ENCODE results near the gene SSTR3. TPM values are rescaled to one million over a fixed set of nuclear protein-coding genes. Genes with fewer than 3 reads are reported as not detected.

Gene SSTR3
- total and polyA plus RNA-seq, 2 of the 4 experiments (the other 2 are of a cell fraction): under 0.01 to 0.07 TPM

- peak overlapping the region; percentile 89 for H2AK9ac ChIP-seq (replicated peaks; ENCODE audit: low read depth, low read length, poor library complexity)
- H3K9me1 ChIP-seq (ENCODE audit: insufficient read depth, low read length): peaks cover 8% of the 10 kb centered on the region
- H2AFZ ChIP-seq (replicated peaks; ENCODE audit: low read length, poor library complexity): no peak overlapping the region
- no peak overlapping the region for H3K27ac ChIP-seq (ENCODE audit: insufficient read depth, low read length)
- H3K4me2 ChIP-seq (ENCODE audit: low read depth, low read length): no peak overlapping the region
- no peak overlapping the region for H3K9ac ChIP-seq (ENCODE audit: low read depth, low read length)
- in situ Hi-C loops (cut with MboI; ENCODE audit: low sequenced_read_pairs) (no loop called here), intact Hi-C loops (cut with micrococcal nuclease) (no loop called here), dilution Hi-C loops (cut with HindIII; ENCODE audit: low sequenced_read_pairs, unreplicated experiment) (no loop called here)
- no peak overlapping the region for H2BK15ac ChIP-seq (ENCODE audit: low read depth, low read length)
- no peak overlapping the region for H2BK5ac ChIP-seq (ENCODE audit: low read depth, low read length, poor library complexity, severe bottlenecking)
- no peak overlapping the region for H3K4me3 ChIP-seq (ENCODE audit: insufficient read depth, low read depth, low read length)
- peak overlapping the region; percentile 77; the same call in 1 of the 2 replicates for H2AK5ac ChIP-seq (ENCODE audit: low read depth, low read length)
- no peak overlapping the region for H2BK20ac ChIP-seq (ENCODE audit: low read depth, low read length)
- no peak overlapping the region for H3K56ac ChIP-seq (ENCODE audit: extremely low read depth, insufficient read depth, low read length)
- H4K5ac ChIP-seq (ENCODE audit: low read depth, low read length): no peak overlapping the region
- H3K9me3 ChIP-seq (ENCODE audit: control insufficient read depth, insufficient read depth, low read length): no peaks in the 10 kb centered on the region
- peaks cover 0 to 21% of the 10 kb centered on the region in 2 experiments; a peak in 3 of 4 replicates for H3K79me1 ChIP-seq (ENCODE audit: low read depth in 1 of 2, low read length in 2 of 2)
- no peak overlapping the region for H4K91ac ChIP-seq (ENCODE audit: insufficient read depth, low read depth, low read length)
- WGBS, 2 experiments (ENCODE audit: extremely low coverage in 2 of 2, insufficient read length in 1 of 2): no CpG with 5 or more reads among the region's 9 CpGs
- BruUV-seq (replicated peaks): no TSS peak
- TF ChIP-seq CHD1 (IDR thresholded peaks at IDR 0.05; ENCODE audit: low read depth, low read length) (no peak), RAD21 (IDR thresholded peaks at IDR 0.05; ENCODE audit: low read length) (no peak), CEBPB (IDR thresholded peaks at IDR 0.05; ENCODE audit: low read depth, low read length) (no peak), RFX5 (IDR thresholded peaks at IDR 0.05; ENCODE audit: low read depth, low read length) (no peak), SMC3 (IDR thresholded peaks at IDR 0.05; ENCODE audit: low read depth, low read length) (no peak), BHLHE40 (IDR thresholded peaks at IDR 0.05; ENCODE audit: low read depth, low read length) (no peak), USF2 (IDR thresholded peaks at IDR 0.05; ENCODE audit: low read depth, low read length) (no peak), MAFK (IDR thresholded peaks at IDR 0.05; ENCODE audit: low read depth, low read length) (no peak), RCOR1 (IDR thresholded peaks at IDR 0.05; ENCODE audit: insufficient replicate concordance, low read length) (no peak), ELK1 (IDR thresholded peaks at IDR 0.05; ENCODE audit: borderline replicate concordance, low read depth, low read length) (no peak), MAZ (IDR thresholded peaks at IDR 0.05; ENCODE audit: borderline replicate concordance, low read depth, low read length) (no peak)
- H3K14ac ChIP-seq (replicated peaks; ENCODE audit: low read depth, low read length): peak overlapping the region; percentile 83; the same call in 1 of the 2 replicates
- DNase-seq (peak; percentile 88), ATAC-seq (ENCODE audit: low read depth) (no peak)
- H3K18ac ChIP-seq (ENCODE audit: low read depth, low read length): no peak overlapping the region
- H3K4ac ChIP-seq (ENCODE audit: low read depth, low read length): peak overlapping the region; percentile 90; the same call in 1 of the 2 replicates
- peaks cover 18% of the 10 kb centered on the region for H3K4me1 ChIP-seq (ENCODE audit: control insufficient read depth, insufficient read depth, low read length)
- peaks cover 10% of the 10 kb centered on the region; the same call in 1 of the 2 replicates for H3K36me3 ChIP-seq (ENCODE audit: control insufficient read depth, insufficient read depth, low read length)
- H2BK120ac ChIP-seq (ENCODE audit: low read depth, low read length): no peak overlapping the region
- no peaks in the 10 kb centered on the region for H4K20me1 ChIP-seq (ENCODE audit: insufficient read depth, low read length)
- CTCF ChIA-PET: no interaction called here
- peak overlapping the region; percentile 29 to 90; a peak in 3 of 4 replicates for H4K8ac ChIP-seq (ENCODE audit: low read depth in 2 of 2, low read length in 2 of 2)
- POLR2A ChIA-PET (ENCODE audit: unreplicated experiment): no interaction called here
- no peaks in the 10 kb centered on the region for H3K27me3 ChIP-seq (ENCODE audit: control insufficient read depth, insufficient read depth, low read length)
- no peak overlapping the region for H3K23ac ChIP-seq (ENCODE audit: low read depth, low read length)
These were observed 25.9 kb downstream of the SSTR3 start for GRCh38 chr22:37186228-37186996.
